HUES6 (cell line): Measurements from ENCODE around the gene SOX18.

Experiments used
- H3K27ac ChIP-seq: 2 replicates; pipeline ENCODE4 v1.7.0; 2013; ENCODE audit warnings: low read depth, mild to moderate bottlenecking, low read length, inconsistent platforms
- H3K27me3 ChIP-seq: 2 replicates; pipeline ENCODE4 v1.6.1; 2013; ENCODE audit warnings: low read length; ENCODE audit not compliant: control insufficient read depth, insufficient read depth
- H3K36me3 ChIP-seq: 2 replicates; pipeline ENCODE4 v1.6.1; 2013; ENCODE audit warnings: low read length; ENCODE audit not compliant: control insufficient read depth, insufficient read depth
- H3K4me1 ChIP-seq: 2 replicates; pipeline ENCODE4 v1.6.1; 2013; ENCODE audit warnings: low read length; ENCODE audit not compliant: control insufficient read depth, insufficient read depth
- H3K4me3 ChIP-seq: 2 replicates; pipeline ENCODE4 v1.5.1; 2013; ENCODE audit warnings: low read depth, low read length
- H3K9ac ChIP-seq: one replicate; pipeline ENCODE4 v1.6.1; 2013; ENCODE audit warnings: mild to moderate bottlenecking, low read length
- H3K9me3 ChIP-seq: 2 replicates; pipeline ENCODE4 v1.6.1; 2013; ENCODE audit warnings: low read depth, low read length; ENCODE audit not compliant: control insufficient read depth, insufficient read depth

The SOX18 gene

GRCh38 chr20:64065974-64066343 lies 16.5 kb upstream of the SOX18 start:
- no peak overlapping the region for H3K27ac ChIP-seq
- H3K9me3 ChIP-seq: no peaks in the 10 kb centered on the region
- H3K9ac ChIP-seq: no peak overlapping the region
- peaks cover 24% of the 10 kb centered on the region for H3K4me1 ChIP-seq
- no peak overlapping the region for H3K4me3 ChIP-seq
- no peaks in the 10 kb centered on the region for H3K36me3 ChIP-seq
- H3K27me3 ChIP-seq: no peaks in the 10 kb centered on the region

- Histone ChIP-seq H3K27me3 (no peaks in the 10 kb centered on the region), H3K36me3 (no peaks in the 10 kb centered on the region), H3K4me1 (peaks cover 24% of the 10 kb centered on the region), H3K9ac (no peak overlapping the region), H3K27ac (no peak overlapping the region), H3K4me3 (no peak overlapping the region), H3K9me3 (no peaks in the 10 kb centered on the region)
These were observed 15.9 kb upstream of the SOX18 start for GRCh38 chr20:64065062-64065973.

GRCh38 chr20:64064145-64064698 lies 14.8 kb upstream of the SOX18 start:
- H3K36me3 ChIP-seq: no peaks in the 10 kb centered on the region
- H3K27me3 ChIP-seq: no peaks in the 10 kb centered on the region
- H3K4me1 ChIP-seq: peaks cover 24% of the 10 kb centered on the region
- H3K4me3 ChIP-seq: peak overlapping the region; percentile 92
- H3K9ac ChIP-seq: peak overlapping the region; percentile 4
- no peaks in the 10 kb centered on the region for H3K9me3 ChIP-seq
- no peak overlapping the region for H3K27ac ChIP-seq

GRCh38 chr20:64063389-64064144 lies 14.1 kb upstream of the SOX18 start:
- H3K36me3 ChIP-seq: no peaks in the 10 kb centered on the region
- peak overlapping the region; percentile 66 for H3K9ac ChIP-seq
- peak overlapping the region; percentile 92 for H3K4me3 ChIP-seq
- no peak overlapping the region; the same call in 1 of the 2 replicates for H3K27ac ChIP-seq
- peaks cover 24% of the 10 kb centered on the region for H3K4me1 ChIP-seq
- H3K9me3 ChIP-seq: no peaks in the 10 kb centered on the region
- no peaks in the 10 kb centered on the region for H3K27me3 ChIP-seq

GRCh38 chr20:64062596-64063388 lies 13.4 kb upstream of the SOX18 start, which contains the start of gene TCEA2:
Gene TCEA2 (plus strand): TSS chr20:64063198. CDS start chr20:64063313, 115 bp downstream.
- peak within 1 kb of the TSS; percentile 72 for H3K27ac ChIP-seq
- peaks cover 24% of the 10 kb centered on the region for H3K4me1 ChIP-seq
- H3K27me3 ChIP-seq: no peaks in the 10 kb centered on the region
- no peaks in the 10 kb centered on the region for H3K36me3 ChIP-seq
- no peaks in the 10 kb centered on the region for H3K9me3 ChIP-seq
- H3K4me3 ChIP-seq: peak within 1 kb of the TSS; percentile 92
- H3K9ac ChIP-seq: peak within 1 kb of the TSS; percentile 74

- Histone ChIP-seq H3K4me1 (peaks cover 29% of the 10 kb centered on the region), H3K27ac (0 out of 2 replicates have a peak overlapping the region, but pooled peaks have one; percentile 72), H3K9me3 (no peaks in the 10 kb centered on the region), H3K9ac (peak overlapping the region; percentile 74), H3K4me3 (peak overlapping the region; percentile 92), H3K27me3 (no peaks in the 10 kb centered on the region), H3K36me3 (no peaks in the 10 kb centered on the region)
These were observed 12.8 kb upstream of the SOX18 start for GRCh38 chr20:64062276-64062595.

GRCh38 chr20:64058536-64058935 lies 9.1 kb upstream of the SOX18 start:
- Histone ChIP-seq H3K4me1 (peaks cover 38% of the 10 kb centered on the region), H3K4me3 (no peak overlapping the region)

GRCh38 chr20:64057628-64058498 lies 8.4 kb upstream of the SOX18 start:
- H3K4me1 ChIP-seq: peaks cover 41% of the 10 kb centered on the region
- no peaks in the 10 kb centered on the region for H3K36me3 ChIP-seq
- no peak overlapping the region for H3K27ac ChIP-seq
- H3K4me3 ChIP-seq: peak overlapping the region; percentile 36; the same call in 1 of the 2 replicates
- H3K9me3 ChIP-seq: no peaks in the 10 kb centered on the region
- H3K9ac ChIP-seq: no peak overlapping the region
- no peaks in the 10 kb centered on the region for H3K27me3 ChIP-seq

More at GRCh38 chr20:64058536-64058935, 9.1 kb upstream of the SOX18 start:
- H3K9ac ChIP-seq: no peak overlapping the region
- no peaks in the 10 kb centered on the region for H3K36me3 ChIP-seq
- no peak overlapping the region for H3K27ac ChIP-seq
- H3K9me3 ChIP-seq: no peaks in the 10 kb centered on the region
- H3K27me3 ChIP-seq: no peaks in the 10 kb centered on the region

- Histone ChIP-seq H3K4me1 (peaks cover 37% of the 10 kb centered on the region), H3K27ac (no peak overlapping the region), H3K27me3 (no peaks in the 10 kb centered on the region), H3K9ac (no peak overlapping the region), H3K4me3 (peak overlapping the region; percentile 32; the same call in 1 of the 2 replicates), H3K36me3 (no peaks in the 10 kb centered on the region), H3K9me3 (no peaks in the 10 kb centered on the region)
These were observed 7.6 kb upstream of the SOX18 start for GRCh38 chr20:64056889-64057627.
